CD1c-positive myeloid dendritic cell (primary cell): ENCODE measurements around the gene ASTN2.

Experiments
- DNase-seq: peaks from one replicate; pipeline ENCODE4 v3.0.0-alpha.2; 2016; ENCODE audit errors: extremely low spot score

Gene ASTN2

DNA sequence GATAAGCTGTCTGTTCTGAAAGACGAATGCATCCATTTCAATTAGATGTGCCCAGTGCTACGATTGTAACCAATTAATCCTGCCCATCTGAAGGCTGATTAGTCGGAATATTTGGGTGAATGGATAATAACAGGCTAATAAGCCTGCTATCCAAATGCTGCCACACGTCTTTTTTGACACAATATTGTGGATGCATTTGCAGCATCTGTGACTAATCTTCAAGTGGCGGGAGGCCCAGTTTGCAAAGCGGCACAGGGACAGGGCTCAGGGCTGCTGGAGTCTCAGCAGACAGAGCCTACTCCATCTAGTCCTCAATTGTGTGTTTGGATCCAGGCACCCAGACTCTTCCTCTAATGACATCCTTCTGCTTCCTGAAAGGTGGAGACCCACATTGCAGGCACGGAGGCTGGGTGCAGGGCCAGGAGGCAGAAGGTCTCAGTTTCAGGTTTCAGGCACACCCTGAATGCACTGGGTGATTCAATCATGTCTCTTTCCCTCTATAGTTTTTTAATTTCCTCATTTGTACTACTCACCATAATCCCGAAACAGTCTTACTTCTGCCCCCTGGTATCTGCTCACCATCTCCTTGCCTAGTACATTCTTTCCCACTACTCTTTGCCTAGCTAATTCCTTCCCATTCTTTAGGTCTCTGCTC, 169.6 kb downstream of the ASTN2 start:
- no peak for DNase-seq

DNA sequence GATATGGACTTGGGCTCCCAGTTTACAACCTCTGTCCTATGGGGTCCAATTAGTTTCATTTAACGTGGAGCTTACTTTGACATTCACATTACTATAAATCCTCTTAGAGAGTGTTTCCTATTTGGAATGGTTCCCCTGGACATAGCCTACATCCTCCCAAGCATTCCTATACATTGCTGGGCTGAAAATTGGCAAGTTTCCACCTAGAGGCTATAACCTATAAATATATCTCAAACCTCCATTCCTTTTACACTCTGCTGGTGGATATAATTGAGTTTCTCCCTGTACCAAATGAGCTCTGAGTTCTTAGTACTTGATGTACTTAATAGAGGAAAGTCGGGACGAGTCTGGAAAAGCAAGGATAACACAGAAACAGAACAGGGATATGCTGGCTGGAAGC, 172.8 kb downstream of the ASTN2 start:
- DNase-seq, result no peak

DNA sequence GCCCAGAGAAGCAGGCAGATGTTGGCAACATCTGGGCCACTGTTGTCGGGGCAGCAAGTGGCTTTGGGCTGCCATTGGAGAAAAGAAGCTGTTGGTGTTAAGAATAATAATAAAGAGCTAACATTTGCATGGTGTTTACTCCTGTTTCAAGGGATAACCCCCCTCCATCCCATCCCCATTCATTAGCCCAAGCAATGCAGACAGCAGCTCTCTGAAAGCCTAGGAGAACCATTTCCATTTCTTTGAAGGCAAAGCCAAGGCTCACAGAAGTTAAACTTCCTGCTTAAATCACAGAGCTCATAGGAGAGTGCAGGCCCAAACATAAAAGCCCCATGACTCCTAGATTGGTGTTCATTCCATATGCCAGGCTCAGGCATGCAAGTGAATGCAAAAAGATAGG, 175.4 kb downstream of the ASTN2 start:
- no peak for DNase-seq

DNA sequence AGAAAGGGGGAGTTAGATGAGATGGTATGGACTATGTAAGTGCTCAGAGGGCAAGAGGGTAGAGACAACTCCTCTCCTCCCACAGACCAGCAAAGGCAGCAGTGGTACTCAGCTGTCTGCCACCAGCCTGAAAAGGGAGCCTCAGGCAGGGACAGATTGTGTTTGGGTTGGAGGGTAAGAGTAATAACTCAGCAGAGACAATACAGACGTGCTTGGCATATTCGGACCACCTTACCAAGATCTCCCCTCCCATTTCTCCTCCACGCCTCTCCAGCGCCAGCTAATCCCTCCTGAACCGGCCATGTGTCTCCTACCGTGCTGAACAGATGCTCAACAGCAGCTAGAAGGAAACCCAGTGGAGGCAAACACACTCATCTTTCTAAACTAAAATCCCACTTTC, 180.8 kb downstream of the ASTN2 start:
- no peak for DNase-seq

DNA sequence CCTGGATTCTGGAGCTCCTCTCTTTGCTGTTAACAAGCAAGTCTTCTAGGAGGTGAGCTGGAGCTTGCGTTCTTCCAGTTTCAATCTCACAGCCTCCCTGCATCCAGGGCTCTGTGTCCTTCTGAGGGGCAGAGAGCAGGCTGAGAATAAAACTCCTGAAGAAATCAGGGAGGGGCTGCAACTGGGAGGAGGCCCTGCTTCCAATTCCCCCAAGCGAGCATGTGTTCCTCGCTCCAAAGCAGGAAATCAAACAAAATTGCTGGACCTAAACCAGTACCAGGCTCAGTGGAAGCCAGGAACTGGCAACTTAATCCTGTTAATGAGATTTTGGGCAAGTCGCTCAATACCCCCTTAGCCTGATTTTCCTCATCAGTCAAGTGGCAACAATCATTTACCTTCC, 181.8 kb downstream of the ASTN2 start:
- no peak for DNase-seq

DNA sequence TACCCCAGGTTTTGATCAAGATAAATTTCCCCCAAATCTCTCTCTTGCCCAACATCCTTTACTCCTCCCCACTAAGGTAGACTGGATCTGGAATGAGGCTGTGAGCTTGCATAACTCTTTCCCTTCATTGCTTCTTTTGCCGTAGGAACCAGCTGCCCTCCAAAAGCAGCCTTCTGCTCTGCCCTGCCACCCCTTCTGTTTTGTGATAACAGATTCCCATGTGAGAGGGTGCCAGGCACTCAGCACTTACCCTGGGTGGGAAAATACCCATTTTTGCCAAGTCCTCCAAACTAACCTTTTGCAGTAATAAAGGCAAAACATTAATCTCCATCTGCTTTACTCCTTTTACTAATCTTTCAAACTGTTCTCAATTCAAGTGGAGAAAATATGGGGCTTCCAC, 182.6 kb downstream of the ASTN2 start:
- no peak for DNase-seq

DNA sequence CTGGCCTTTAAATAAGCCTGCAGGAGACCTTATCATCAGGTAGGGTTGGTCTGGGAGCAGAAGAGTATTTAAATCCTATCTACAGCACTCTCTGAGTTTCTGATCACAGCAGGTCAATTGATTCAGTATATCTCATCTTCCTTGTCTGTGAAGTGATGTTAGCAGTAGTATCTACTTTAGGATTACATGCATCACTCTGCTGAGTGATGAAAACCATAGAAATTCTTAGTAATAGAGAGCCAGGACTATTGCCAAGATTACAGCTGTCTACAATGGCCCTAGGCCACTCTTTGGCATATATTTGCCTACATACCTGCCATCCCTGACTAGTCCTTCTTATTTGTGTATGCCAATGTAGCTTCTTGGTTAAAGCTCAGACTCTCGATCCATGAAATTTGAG, 183.8 kb downstream of the ASTN2 start:
- no peak for DNase-seq

DNA sequence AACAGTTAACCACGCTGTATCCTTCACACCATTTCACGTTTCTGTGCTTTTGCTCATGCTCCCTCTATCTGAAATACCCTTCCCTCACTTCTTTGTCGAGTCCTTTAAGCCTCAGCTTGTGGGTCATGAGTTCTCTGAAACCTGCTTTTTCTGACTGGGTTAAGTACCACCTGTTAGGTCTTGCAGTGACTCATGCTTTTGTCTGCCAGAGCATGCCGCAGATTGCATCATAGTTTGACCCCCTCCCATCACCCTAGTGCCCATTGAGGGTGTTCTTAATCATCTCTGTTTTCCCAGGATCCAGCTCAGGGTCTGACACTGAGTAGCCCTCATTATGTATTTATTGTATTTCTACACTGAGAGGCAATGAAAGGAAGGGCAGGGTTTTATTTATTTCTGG, 190.2 kb downstream of the ASTN2 start:
- DNase-seq, result no peak

DNA sequence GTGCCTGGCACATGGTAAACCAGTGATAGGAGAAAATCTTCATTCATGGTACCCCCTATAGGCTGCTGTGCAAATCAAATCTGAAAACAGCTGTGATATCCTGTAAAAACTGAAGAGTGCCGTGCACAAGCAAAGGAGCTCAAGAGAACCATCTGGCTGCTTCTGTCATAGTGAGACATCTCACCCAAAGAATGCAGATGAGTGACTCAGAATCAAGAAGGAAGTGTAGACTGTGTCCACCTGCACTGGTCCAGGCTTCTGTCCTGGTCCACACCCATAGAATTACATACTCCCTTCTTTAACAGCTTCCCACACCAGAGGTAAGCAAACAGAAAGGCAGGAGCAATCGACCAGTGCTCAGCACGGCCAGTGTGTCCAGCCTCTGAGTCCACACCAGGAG, 195.9 kb downstream of the ASTN2 start:
- no peak for DNase-seq

DNA sequence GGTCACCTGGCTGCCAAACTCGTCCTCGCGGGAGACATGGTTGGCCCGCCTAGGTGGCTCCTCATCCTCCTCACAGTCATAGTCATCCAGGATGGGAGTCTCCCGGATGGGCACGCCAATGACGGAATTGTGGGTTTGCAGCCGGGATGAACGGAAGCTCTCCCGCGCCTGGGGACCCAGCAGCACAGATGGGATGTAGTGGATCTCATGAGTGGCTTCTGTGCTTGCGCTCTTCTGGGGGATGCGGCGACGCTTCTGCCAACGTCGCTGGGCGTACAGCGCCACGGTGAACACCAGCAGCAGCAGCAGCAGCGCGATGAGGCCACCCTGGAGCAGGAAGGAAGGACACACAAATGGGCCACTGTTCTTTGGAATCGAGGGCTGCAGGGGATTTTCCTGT, 200.4 kb downstream of the ASTN2 start:
- no peak for DNase-seq

DNA sequence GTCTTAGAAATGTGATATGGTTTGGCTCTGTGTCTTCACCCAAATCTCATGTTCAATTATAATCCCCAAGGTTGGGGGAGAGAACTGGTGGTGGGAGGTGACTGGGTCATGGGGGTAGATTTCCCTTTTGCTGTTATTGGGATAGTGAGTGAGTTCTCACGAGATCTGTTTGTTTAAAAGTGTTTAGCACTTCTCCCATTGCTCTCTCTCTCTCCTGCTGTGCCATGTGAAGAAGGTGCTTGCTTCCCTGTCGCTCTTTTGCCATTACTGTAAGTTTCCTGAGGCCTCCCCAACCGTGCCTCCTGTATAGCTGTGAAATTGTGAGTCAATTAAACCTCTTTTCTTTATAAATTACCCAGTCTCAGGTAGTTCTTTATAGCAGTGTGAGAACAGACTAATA, 203.6 kb downstream of the ASTN2 start:
- DNase-seq, result no peak

DNA sequence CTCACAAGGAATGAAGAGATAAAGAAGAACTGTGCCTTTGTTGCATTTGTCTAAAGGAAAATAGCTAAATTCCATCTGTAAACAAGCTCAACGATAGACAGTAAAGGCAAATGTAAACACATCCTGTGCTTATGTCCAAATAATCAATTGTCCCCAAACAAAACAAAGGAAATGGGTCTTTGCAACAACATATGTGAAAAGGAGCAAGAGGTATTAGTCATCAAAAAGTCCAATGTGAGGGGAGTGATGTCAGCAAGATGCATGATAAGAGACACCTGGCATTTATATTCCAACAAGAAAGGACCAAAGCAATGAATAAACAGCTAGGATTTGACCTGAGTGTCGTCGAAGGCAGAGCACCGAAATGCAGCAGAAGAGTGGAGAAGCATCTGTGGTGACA, 209.1 kb downstream of the ASTN2 start:
- DNase-seq, result no peak

DNA sequence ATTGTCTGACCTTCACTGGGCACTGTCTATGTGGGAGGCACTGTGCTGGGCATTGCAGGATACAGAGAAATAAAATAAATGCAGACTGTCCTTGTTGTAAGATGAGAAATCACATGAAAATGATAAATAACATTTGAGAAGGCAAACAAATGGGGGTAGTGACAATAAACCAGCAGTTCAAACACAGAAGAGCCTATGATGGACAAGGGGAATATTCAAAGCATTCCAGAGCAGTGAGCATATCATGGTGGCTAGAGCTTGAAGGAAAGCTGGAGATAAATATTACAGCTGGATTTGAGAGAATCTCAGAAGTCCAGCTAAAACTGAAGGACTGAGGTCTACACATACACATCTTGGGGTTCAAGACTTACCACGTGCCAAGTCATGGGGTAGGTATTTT, 209.9 kb downstream of the ASTN2 start:
- no peak for DNase-seq

DNA sequence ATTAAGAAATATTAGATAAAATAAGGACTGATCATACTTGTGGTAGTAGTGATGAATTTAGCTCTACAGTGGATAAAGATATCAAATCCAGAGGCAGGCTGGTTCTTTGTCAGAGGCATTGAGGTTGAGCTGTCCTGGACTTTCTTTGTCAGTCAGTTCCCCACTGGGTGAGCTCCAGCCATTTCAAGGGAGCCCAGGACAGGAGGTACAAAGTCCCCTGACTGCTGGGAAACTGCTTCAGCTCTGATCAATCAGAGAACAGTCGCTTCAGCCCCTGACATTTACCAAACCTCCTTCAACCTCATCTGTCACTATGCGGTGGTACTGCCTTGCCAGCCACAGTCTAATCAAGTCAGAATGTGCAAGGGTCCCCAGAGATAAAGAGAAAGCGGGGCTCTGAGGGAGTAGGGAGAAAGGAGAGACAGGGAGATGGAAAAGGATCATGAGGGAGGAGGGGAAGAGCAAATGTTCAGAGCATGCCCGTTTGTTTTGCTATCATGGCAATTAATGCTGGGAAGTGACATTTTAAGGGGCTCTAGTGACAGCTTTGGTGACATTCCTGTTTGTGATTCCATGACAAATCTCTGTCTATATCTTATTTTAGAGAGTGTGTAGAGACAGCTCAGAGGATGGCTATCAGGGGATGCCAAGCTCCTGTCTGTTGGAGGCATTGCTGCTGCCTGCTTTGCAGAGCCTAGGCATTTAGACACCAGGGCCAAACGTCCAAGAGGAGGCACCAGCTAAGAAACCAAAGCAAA, 223.2 kb downstream of the ASTN2 start:
- DNase-seq, result no peak

DNA sequence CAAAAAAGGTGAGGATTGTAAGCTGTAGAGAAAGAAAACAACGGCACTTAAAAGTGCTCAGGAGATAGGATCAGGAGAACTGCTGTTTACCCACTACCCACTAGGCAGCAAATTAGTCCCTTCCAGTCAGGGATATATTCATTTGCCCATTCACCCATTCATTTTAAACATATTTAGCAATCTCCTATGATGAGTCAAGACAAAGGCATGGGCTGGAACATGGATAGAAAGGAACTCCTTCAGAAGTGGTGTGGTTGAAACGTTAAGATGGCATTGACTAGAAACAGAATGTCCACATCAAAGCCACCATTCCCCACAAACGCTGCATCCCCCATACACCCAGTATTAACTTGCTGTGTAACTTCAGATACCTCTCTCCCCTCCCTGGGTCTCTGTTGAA, 225.7 kb downstream of the ASTN2 start:
- DNase-seq, result no peak

DNA sequence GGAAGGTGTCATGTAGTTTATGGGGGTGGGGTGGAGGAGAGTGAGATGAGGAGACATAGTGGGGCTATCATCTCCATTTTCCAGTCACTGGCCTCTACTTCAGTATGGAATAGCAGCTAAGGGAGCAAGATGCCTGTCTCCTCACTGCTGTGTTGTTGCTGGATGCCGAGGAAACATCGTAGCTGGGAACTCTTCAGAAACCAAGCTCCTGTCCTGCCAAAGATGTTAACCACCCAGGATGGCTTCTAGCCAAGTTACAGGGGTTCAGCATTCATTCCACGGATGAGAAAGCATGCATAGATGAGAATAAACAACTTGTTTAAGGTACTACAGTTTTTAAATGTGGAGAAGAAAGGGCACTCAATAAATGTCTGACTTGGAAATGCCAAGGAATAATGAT, 226.5 kb downstream of the ASTN2 start:
- no peak for DNase-seq

DNA sequence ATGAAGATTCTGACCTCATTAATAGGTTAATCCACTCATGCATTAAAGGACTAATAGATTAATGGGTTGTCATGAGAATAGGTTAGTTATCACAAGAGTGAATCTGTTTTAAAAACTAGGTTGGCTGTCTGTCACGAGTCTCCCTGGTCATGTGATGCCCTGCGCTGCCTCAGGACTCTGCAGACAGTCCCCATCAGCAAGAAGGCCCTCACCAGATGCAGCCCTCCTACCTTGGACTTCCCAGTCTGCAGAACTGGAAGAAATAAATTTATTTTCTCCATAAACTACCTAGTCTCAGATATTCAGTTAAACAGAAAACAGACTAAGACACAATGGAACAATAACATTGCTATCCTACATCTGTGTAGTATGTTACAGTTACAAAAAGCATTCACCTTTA, 227.4 kb downstream of the ASTN2 start:
- DNase-seq, result no peak

DNA sequence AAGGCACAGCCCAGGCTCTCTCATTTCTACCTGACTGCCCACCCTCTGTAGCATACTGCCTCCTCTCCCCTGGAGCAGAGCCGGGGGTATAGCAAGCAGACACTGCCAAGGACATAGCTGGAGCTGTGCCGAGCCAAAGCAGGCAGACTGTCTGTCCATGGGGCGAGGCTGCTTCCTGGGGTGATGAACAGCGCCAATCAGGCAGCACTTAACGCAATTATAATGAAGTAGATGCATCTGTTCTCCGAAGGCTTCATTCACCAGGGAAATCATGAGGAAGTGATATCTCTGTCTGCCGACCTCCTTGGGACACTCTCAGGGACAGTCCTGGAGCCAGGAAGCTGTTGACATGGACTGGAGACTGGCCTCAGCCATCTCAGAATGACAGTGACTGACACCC, 230.7 kb downstream of the ASTN2 start:
- DNase-seq, result no peak

DNA sequence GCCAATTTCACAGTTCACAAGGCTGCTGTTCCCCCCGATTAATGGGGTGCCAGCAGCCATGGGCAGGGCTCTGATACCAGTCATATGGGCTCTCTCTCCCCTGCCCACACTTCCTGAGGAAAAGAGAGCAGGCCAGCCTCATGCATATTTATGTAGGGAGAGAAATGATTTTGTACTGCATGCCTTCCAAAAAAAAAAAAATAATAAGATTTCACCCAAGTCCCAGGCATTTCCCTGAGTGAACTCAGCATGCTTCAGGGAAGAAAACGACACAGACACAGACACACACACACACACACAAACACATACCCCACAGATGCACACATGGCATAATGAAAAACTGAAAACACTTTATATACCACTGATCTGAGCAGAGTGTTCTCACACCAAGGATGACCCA, 232.8 kb downstream of the ASTN2 start:
- no peak for DNase-seq

DNA sequence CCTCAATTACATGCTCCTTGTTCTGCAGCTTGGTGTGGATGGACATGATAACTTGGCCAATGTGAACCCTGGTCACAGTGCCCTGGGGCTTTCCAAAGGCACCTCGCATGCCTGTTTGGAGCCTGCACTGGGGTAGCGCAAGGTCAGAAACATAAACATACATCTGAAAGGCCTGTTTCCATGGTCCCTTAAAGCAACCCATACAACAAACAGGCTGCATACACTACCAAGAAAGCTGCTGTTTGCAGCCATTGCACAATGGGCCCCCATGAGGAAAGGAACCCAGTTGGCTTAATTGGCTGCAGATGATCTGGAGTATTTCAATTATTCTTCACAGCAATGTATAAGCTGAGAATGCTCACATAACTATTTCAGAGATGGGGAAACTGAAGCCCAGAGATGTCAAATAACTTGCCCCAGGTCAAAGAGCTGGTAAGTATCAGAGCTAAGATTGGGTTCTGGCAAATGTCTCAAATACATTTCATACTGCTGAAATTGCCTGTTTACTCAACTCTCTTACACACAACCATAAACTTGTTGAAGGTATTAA, 233.9 kb downstream of the ASTN2 start:
- no peak for DNase-seq

DNA sequence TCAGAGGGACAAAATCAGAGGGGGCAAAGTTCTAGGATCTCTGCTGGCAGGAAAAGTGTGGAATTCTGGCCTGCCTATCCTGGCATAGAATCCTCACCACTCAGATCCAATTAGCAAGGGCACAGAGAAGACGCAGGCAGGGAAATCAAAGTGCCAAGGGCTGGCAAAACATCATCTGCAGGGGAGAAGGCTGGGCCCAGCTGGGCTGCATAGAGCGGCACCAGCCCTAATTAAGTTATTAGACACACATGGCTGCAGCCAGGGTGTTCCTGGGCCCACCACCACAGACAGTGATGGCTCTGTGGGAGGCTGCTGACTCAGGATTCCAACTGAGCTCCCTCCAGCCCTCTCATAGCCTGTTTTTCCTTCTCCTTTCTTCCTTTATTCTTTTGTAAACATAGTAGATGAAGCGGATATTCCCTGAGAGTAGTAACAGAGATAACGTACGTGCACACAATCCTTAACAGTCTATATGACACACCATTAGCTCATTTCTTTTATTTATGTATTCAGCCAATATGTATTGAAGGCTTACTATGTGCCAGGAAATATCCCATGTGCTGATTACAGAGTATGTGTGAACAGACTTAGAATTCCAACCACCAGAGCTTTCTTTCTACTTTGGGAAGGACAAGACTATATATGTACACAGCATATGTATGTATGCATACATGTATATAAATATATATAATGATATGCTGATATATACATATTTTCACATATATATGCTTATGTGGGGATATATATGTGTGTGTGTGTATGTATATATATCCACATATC, 236.1 kb downstream of the ASTN2 start:
- DNase-seq, result no peak

DNA sequence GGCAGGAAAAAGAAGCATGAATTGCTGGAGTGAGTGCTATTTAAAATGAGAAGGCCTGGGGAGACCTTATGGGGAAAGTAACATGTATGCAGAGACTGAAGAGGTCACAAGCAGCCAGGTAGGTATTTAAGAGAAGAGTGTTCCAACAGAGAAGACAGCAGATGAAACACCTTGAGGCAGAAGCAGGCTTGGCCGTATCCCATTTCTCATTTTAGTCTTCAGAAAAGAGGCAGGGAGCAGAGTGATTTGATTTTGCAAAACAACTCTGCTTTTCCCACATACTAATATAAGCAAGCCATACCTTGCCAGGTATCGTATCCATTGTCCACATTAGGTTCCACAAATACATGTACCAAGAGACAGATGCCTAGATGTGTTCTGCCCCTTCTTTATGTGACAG, 244.3 kb downstream of the ASTN2 start:
- no peak for DNase-seq
